Vagina (tissue), 2 donors: ENCODE results near the gene CTNNA3.

Experiments used
- CTCF ChIP-seq, 3 experiments: fragments of 450-650 bp in 2 of 3; fragments of 200-600 bp in 1 of 3; sonication (generic) in 1 of 3; IDR thresholded peaks; one replicate each; pipeline ENCODE4 v1.5.1; 2017 to 2019; ENCODE audit warnings: antibody characterized with exemption in 3 of 3, mild to moderate bottlenecking in 2 of 3, moderate library complexity in 2 of 3
- POLR2A ChIP-seq, 2 donors: fragments of 450-650 bp; IDR thresholded peaks; one replicate each; pipeline ENCODE4 v1.6.1; 2017; ENCODE audit warnings: antibody characterized with exemption in 2 of 2, mild to moderate bottlenecking in 2 of 2, moderate library complexity in 2 of 2

GRCh38 chr10:66834802-66835201 lies 861.2 kb downstream of the CTNNA3 start:
- TF ChIP-seq CTCF (IDR thresholded peaks at IDR 0.05) (no peak), POLR2A (IDR thresholded peaks at IDR 0.05) (no peak)
